ENCODE results near the gene USP53.
"Not testable (repeated sequence)": the region's sequence is repeated elsewhere in the genome, so short reads cannot be mapped to it uniquely, and the experiment has no call there.

The USP53 gene

DNA sequence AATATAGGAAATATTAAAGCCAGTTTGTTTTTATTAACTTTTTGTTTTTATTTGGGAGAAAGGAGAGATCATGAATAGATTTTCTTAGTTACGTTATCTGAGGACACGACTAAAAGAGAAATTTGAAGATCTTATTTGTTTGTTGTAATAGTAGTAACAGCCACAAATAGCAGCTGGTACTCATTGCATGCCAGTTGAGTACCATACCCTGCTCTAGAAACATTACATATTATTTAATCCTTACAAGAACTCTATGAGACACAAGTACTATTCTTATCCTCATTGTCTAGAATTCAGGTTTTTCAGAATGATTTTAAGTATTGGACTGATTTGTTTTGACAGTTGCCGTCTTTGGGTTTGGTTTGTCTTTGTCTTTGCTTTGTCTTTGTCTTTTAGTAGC lies 31.8 kb downstream of the USP53 start:
- Histone ChIP-seq H3K27ac (ENCODE audit: low read depth, low read length) (peak overlapping the region; percentile 41), H3K4me2 (ENCODE audit: low read length) (peak overlapping the region; percentile 43), H3K9me3 (ENCODE audit: control insufficient read depth, insufficient read depth, low read length) (no peaks in the 10 kb centered on the region), H3K9me2 (replicated peaks; ENCODE audit: control insufficient read depth, low read length) (no peaks in the 10 kb centered on the region), H3K4me1 (ENCODE audit: control insufficient read depth, low read length) (peaks cover 49% of the 10 kb centered on the region), H3F3A (ENCODE audit: control insufficient read depth, insufficient read depth) (peaks cover 19% of the 10 kb centered on the region), H3K4me3 (ENCODE audit: low read length) (0 out of 2 replicates have a peak overlapping the region, but pooled peaks have one; percentile 2), H3K36me3 (ENCODE audit: control insufficient read depth, low read length) (peaks cover 90% of the 10 kb centered on the region), H3K27me3 (ENCODE audit: control insufficient read depth, low read length) (no peaks in the 10 kb centered on the region), H4K20me1 (ENCODE audit: control insufficient read depth, insufficient read depth, low read depth, low read length) (no peaks in the 10 kb centered on the region), H3K79me2 (ENCODE audit: control insufficient read depth, low read length) (peaks cover 67% of the 10 kb centered on the region)
- no peak for TF ChIP-seq EZH2phosphoT487 (IDR thresholded peaks at IDR 0.05; ENCODE audit: borderline replicate concordance, low read length)
- TF ChIP-seq, protein P1, sequence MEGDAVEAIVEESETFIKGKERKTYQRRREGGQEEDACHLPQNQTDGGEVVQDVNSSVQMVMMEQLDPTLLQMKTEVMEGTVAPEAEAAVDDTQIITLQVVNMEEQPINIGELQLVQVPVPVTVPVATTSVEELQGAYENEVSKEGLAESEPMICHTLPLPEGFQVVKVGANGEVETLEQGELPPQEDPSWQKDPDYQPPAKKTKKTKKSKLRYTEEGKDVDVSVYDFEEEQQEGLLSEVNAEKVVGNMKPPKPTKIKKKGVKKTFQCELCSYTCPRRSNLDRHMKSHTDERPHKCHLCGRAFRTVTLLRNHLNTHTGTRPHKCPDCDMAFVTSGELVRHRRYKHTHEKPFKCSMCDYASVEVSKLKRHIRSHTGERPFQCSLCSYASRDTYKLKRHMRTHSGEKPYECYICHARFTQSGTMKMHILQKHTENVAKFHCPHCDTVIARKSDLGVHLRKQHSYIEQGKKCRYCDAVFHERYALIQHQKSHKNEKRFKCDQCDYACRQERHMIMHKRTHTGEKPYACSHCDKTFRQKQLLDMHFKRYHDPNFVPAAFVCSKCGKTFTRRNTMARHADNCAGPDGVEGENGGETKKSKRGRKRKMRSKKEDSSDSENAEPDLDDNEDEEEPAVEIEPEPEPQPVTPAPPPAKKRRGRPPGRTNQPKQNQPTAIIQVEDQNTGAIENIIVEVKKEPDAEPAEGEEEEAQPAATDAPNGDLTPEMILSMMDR (IDR thresholded peaks at IDR 0.05; ENCODE audit: low read depth, low read length, poor library complexity, severe bottlenecking), result no peak

- peak overlapping the region; percentile 41 for H3K27ac ChIP-seq (ENCODE audit: low read depth, low read length)
- H3K4me2 ChIP-seq (ENCODE audit: low read length), result peak overlapping the region; percentile 43
- H4K20me1 ChIP-seq (ENCODE audit: control insufficient read depth, insufficient read depth, low read depth, low read length), result no peaks in the 10 kb centered on the region
- no peaks in the 10 kb centered on the region for H3K9me2 ChIP-seq (replicated peaks; ENCODE audit: control insufficient read depth, low read length)
- H3F3A ChIP-seq (ENCODE audit: control insufficient read depth, insufficient read depth), result peaks cover 19% of the 10 kb centered on the region
- H3K9me3 ChIP-seq (ENCODE audit: control insufficient read depth, insufficient read depth, low read length), result no peaks in the 10 kb centered on the region
- peaks cover 65% of the 10 kb centered on the region for H3K79me2 ChIP-seq (ENCODE audit: control insufficient read depth, low read length)
- H3K4me1 ChIP-seq (ENCODE audit: control insufficient read depth, low read length), result peaks cover 49% of the 10 kb centered on the region
- H3K36me3 ChIP-seq (ENCODE audit: control insufficient read depth, low read length), result peaks cover 89% of the 10 kb centered on the region
- no peak for TF ChIP-seq EZH2phosphoT487 (IDR thresholded peaks at IDR 0.05; ENCODE audit: borderline replicate concordance, low read length)
- TF ChIP-seq, protein P1 (IDR thresholded peaks at IDR 0.05; ENCODE audit: low read depth, low read length, poor library complexity, severe bottlenecking), result no peak
- H3K4me3 ChIP-seq (ENCODE audit: low read length), result no peak overlapping the region
- H3K27me3 ChIP-seq (ENCODE audit: control insufficient read depth, low read length), result no peaks in the 10 kb centered on the region
Measured at GRCh38 chr4:119244832-119245231, 32.3 kb downstream of the USP53 start.

DNA sequence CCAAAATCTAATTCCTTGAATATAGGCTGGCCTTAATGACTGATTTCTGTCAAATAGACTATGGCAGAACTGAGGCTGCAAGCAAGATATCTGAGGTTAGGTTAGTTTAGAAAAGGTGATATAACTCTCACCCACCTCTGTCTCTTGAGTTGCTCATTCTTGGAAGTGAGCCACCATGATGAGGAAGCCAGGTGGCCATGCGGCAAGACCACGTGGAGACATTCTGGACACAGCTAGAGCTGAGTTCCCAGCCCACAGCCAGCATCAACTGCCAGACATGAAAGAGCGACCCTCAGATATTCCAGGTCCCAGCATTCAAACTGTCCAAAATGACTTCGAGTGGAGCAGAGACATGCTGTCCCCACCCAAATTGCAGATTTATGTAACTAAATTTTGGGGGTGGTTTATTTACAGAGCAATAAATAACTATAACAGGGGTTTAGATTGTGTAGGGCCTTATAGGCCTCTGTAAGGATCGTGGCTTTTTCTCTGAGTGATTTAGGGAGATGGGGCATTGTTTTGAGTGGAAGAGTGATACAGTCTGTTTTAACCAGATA lies 33.7 kb downstream of the USP53 start:
- Histone ChIP-seq H3K9me2 (replicated peaks; ENCODE audit: control insufficient read depth, low read length) (no peaks in the 10 kb centered on the region), H3K27ac (ENCODE audit: low read depth, low read length) (no peak overlapping the region), H3K4me2 (ENCODE audit: low read length) (no peak overlapping the region), H3K36me3 (ENCODE audit: control insufficient read depth, low read length) (peaks cover 88% of the 10 kb centered on the region), H3K79me2 (ENCODE audit: control insufficient read depth, low read length) (peaks cover 62% of the 10 kb centered on the region), H4K20me1 (ENCODE audit: control insufficient read depth, insufficient read depth, low read depth, low read length) (no peaks in the 10 kb centered on the region), H3K27me3 (ENCODE audit: control insufficient read depth, low read length) (no peaks in the 10 kb centered on the region), H3K9me3 (ENCODE audit: control insufficient read depth, insufficient read depth, low read length) (no peaks in the 10 kb centered on the region), H3F3A (ENCODE audit: control insufficient read depth, insufficient read depth) (peaks cover 23% of the 10 kb centered on the region), H3K4me1 (ENCODE audit: control insufficient read depth, low read length) (peaks cover 37% of the 10 kb centered on the region), H3K4me3 (ENCODE audit: low read length) (no peak overlapping the region)
- no peak for TF ChIP-seq EZH2phosphoT487 (IDR thresholded peaks at IDR 0.05; ENCODE audit: borderline replicate concordance, low read length)
- TF ChIP-seq, protein P1 (IDR thresholded peaks at IDR 0.05; ENCODE audit: low read depth, low read length, poor library complexity, severe bottlenecking), result no peak

DNA sequence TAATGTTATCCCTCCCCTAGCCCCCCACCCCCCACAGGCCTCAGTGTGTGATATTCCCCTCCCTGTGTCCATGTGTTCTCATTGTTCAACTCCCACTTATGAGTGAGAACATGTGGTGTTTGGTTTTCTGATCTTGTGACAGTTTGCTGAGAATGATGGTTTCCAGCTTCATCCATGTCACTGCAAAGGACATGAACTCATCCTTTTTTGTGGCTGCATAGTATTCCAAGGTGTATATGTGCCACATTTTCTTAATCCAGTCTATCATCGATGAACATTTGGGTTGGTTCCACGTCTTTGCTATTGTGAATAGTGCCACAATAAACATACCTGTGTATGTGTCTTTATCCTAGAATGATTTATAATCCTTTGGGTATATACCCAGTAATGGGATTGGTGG lies 38.5 kb downstream of the USP53 start:
- H3K4me3 ChIP-seq (ENCODE audit: low read length); H3K4me1 ChIP-seq (ENCODE audit: control insufficient read depth, low read length); H3F3A ChIP-seq (ENCODE audit: control insufficient read depth, insufficient read depth); H4K20me1 ChIP-seq (ENCODE audit: control insufficient read depth, insufficient read depth, low read depth, low read length); H3K27ac ChIP-seq (ENCODE audit: low read depth, low read length); H3K27me3 ChIP-seq (ENCODE audit: control insufficient read depth, low read length); H3K9me3 ChIP-seq (ENCODE audit: control insufficient read depth, insufficient read depth, low read length); H3K4me2 ChIP-seq (ENCODE audit: low read length); H3K9me2 ChIP-seq (replicated peaks; ENCODE audit: control insufficient read depth, low read length): not testable (repeated sequence)
- peaks cover 88% of the 10 kb centered on the region for H3K36me3 ChIP-seq (ENCODE audit: control insufficient read depth, low read length)
- peaks cover 43% of the 10 kb centered on the region for H3K79me2 ChIP-seq (ENCODE audit: control insufficient read depth, low read length)

- H3K4me1 ChIP-seq (ENCODE audit: control insufficient read depth, low read length); H3K4me2 ChIP-seq (ENCODE audit: low read length); H4K20me1 ChIP-seq (ENCODE audit: control insufficient read depth, insufficient read depth, low read depth, low read length); H3K4me3 ChIP-seq (ENCODE audit: low read length); H3K9me3 ChIP-seq (ENCODE audit: control insufficient read depth, insufficient read depth, low read length); H3K27me3 ChIP-seq (ENCODE audit: control insufficient read depth, low read length); H3F3A ChIP-seq (ENCODE audit: control insufficient read depth, insufficient read depth); H3K27ac ChIP-seq (ENCODE audit: low read depth, low read length); H3K9me2 ChIP-seq (replicated peaks; ENCODE audit: control insufficient read depth, low read length): not testable (repeated sequence)
- peaks cover 91% of the 10 kb centered on the region for H3K36me3 ChIP-seq (ENCODE audit: control insufficient read depth, low read length)
- H3K79me2 ChIP-seq (ENCODE audit: control insufficient read depth, low read length), result peaks cover 19% of the 10 kb centered on the region
Measured at GRCh38 chr4:119255223-119255622, 42.7 kb downstream of the USP53 start.
